ENCODE data around the gene GPC3. TPM values are rescaled to one million over a fixed set of nuclear protein-coding genes. Genes with fewer than 3 reads are reported as not detected.

The GPC3 gene
- total RNA-seq, 1 donor from 2014 or later, result 4.2 TPM

DNA sequence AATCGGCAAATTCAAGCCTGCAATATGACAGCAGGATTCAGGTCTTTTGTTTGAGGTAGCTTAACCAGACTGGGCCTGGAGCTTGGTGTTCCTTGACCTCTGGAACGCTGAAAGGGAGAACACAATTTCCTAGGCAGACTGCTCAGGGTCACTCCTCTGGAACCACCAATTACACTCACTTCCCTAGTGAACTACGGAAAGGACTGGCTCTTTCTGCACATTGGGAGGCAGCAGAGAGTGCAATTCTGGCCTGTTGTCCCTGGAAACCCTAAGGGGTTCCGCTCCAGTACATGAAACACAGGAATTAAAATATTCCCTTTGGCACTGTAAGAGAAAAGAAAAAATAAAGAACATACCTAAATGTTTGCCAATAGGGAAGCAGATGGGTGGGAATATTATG lies 58.6 kb downstream of the GPC3 start:
- Mint-ChIP-seq H3K36me3 (ENCODE audit: unreplicated experiment) (no peaks in the 10 kb centered on the region), H3K4me1 (ENCODE audit: low read depth, unreplicated experiment) (no peaks in the 10 kb centered on the region), H3K4me3 (ENCODE audit: unreplicated experiment) (no peak overlapping the region), H3K9me3 (ENCODE audit: unreplicated experiment) (peaks cover 1% of the 10 kb centered on the region), H3K27ac (ENCODE audit: unreplicated experiment) (no peak overlapping the region), H3K27me3 (ENCODE audit: unreplicated experiment) (no peaks in the 10 kb centered on the region)
- no peak for DNase-seq
- TF ChIP-seq, protein P1, sequence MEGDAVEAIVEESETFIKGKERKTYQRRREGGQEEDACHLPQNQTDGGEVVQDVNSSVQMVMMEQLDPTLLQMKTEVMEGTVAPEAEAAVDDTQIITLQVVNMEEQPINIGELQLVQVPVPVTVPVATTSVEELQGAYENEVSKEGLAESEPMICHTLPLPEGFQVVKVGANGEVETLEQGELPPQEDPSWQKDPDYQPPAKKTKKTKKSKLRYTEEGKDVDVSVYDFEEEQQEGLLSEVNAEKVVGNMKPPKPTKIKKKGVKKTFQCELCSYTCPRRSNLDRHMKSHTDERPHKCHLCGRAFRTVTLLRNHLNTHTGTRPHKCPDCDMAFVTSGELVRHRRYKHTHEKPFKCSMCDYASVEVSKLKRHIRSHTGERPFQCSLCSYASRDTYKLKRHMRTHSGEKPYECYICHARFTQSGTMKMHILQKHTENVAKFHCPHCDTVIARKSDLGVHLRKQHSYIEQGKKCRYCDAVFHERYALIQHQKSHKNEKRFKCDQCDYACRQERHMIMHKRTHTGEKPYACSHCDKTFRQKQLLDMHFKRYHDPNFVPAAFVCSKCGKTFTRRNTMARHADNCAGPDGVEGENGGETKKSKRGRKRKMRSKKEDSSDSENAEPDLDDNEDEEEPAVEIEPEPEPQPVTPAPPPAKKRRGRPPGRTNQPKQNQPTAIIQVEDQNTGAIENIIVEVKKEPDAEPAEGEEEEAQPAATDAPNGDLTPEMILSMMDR (IDR thresholded peaks at IDR 0.05; ENCODE audit: partially characterized antibody, unreplicated experiment), result no peak

- H3K9me3 Mint-ChIP-seq (ENCODE audit: unreplicated experiment), result peaks cover 1% of the 10 kb centered on the region
- no peak overlapping the region for H3K27ac Mint-ChIP-seq (ENCODE audit: unreplicated experiment)
- DNase-seq, result no peak
- H3K4me1 Mint-ChIP-seq (ENCODE audit: low read depth, unreplicated experiment), result peaks cover 1% of the 10 kb centered on the region
- TF ChIP-seq, protein P1 (IDR thresholded peaks at IDR 0.05; ENCODE audit: partially characterized antibody, unreplicated experiment), result no peak
- no peaks in the 10 kb centered on the region for H3K36me3 Mint-ChIP-seq (ENCODE audit: unreplicated experiment)
- H3K4me3 Mint-ChIP-seq (ENCODE audit: unreplicated experiment), result no peak overlapping the region
- H3K27me3 Mint-ChIP-seq (ENCODE audit: unreplicated experiment), result no peaks in the 10 kb centered on the region
Measured at GRCh38 chrX:133926099-133926498, 59.3 kb downstream of the GPC3 start.

DNA sequence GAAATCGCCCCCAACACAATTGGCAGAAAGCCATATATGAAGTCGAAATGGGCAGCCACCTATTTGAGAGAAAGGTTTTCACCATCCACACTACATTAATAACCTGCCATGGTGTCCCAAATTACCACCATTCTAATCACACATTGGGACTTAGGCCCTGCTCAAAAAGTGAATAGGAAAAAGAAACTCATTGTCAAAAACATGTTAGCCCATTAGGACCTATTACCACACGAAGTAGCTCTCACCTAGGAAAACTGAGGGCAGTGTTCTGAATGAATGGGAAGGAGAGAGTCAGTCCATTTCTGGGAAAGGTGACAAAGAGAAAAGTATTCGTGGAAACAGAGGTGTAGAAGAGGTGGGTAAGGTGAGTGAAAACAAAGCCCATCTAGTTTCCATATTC lies 60.8 kb downstream of the GPC3 start:
- H3K27ac Mint-ChIP-seq (ENCODE audit: unreplicated experiment), result no peak overlapping the region
- TF ChIP-seq, protein P1 (IDR thresholded peaks at IDR 0.05; ENCODE audit: partially characterized antibody, unreplicated experiment), result no peak
- peaks cover 1% of the 10 kb centered on the region for H3K9me3 Mint-ChIP-seq (ENCODE audit: unreplicated experiment)
- H3K4me3 Mint-ChIP-seq (ENCODE audit: unreplicated experiment), result no peak overlapping the region
- H3K27me3 Mint-ChIP-seq (ENCODE audit: unreplicated experiment), result no peaks in the 10 kb centered on the region
- no peak for DNase-seq
- peaks cover 1% of the 10 kb centered on the region for H3K4me1 Mint-ChIP-seq (ENCODE audit: low read depth, unreplicated experiment)
- H3K36me3 Mint-ChIP-seq (ENCODE audit: unreplicated experiment), result no peaks in the 10 kb centered on the region

GRCh38 chrX:133923548-133923947 lies 61.8 kb downstream of the GPC3 start:
- H3K27me3 Mint-ChIP-seq (ENCODE audit: unreplicated experiment), result no peaks in the 10 kb centered on the region
- no peak overlapping the region for H3K4me3 Mint-ChIP-seq (ENCODE audit: unreplicated experiment)
- TF ChIP-seq, protein P1 (IDR thresholded peaks at IDR 0.05; ENCODE audit: partially characterized antibody, unreplicated experiment), result no peak
- no peaks in the 10 kb centered on the region for H3K36me3 Mint-ChIP-seq (ENCODE audit: unreplicated experiment)
- peaks cover 1% of the 10 kb centered on the region for H3K9me3 Mint-ChIP-seq (ENCODE audit: unreplicated experiment)
- H3K27ac Mint-ChIP-seq (ENCODE audit: unreplicated experiment), result no peak overlapping the region
- H3K4me1 Mint-ChIP-seq (ENCODE audit: low read depth, unreplicated experiment), result peaks cover 1% of the 10 kb centered on the region
- DNase-seq, result no peak

- Mint-ChIP-seq H3K27me3 (ENCODE audit: unreplicated experiment) (peaks cover 1% of the 10 kb centered on the region), H3K4me3 (ENCODE audit: unreplicated experiment) (no peak overlapping the region), H3K27ac (ENCODE audit: unreplicated experiment) (no peak overlapping the region), H3K36me3 (ENCODE audit: unreplicated experiment) (no peaks in the 10 kb centered on the region), H3K9me3 (ENCODE audit: unreplicated experiment) (peaks cover 1% of the 10 kb centered on the region), H3K4me1 (ENCODE audit: low read depth, unreplicated experiment) (peaks cover 1% of the 10 kb centered on the region)
- TF ChIP-seq, protein P1 (IDR thresholded peaks at IDR 0.05; ENCODE audit: partially characterized antibody, unreplicated experiment), result no peak
- no peak for DNase-seq
Measured at GRCh38 chrX:133923113-133923512, 62.3 kb downstream of the GPC3 start.

Measured in glutamatergic neuron (in vitro differentiated cells).